Duodenal mucosa (tissue), 2 donors: Measurements from ENCODE around the gene MPP4.

Source experiments
- H3K27ac ChIP-seq: one replicate; pipeline ENCODE4 v1.7.0; 2013; ENCODE audit warnings: low read depth, low read length
- H3K27me3 ChIP-seq, 2 donors: one replicate each; pipeline ENCODE4 v1.7.0; 2013; ENCODE audit warnings: low read length in 2 of 2, control low read depth in 1 of 2; ENCODE audit not compliant: insufficient read depth in 2 of 2, control insufficient read depth in 1 of 2
- H3K36me3 ChIP-seq, 2 donors: one replicate each; pipeline ENCODE4 v1.7.0; 2013; ENCODE audit warnings: low read length in 2 of 2, control low read depth in 1 of 2; ENCODE audit not compliant: insufficient read depth in 2 of 2, control insufficient read depth in 1 of 2
- H3K4me1 ChIP-seq, 2 donors: one replicate each; pipeline ENCODE4 v1.7.0; 2013; ENCODE audit warnings: low read length in 2 of 2, control low read depth in 1 of 2; ENCODE audit not compliant: insufficient read depth in 2 of 2, control insufficient read depth in 1 of 2
- H3K4me3 ChIP-seq, 2 donors: one replicate each; pipeline ENCODE4 v1.7.0; 2013; ENCODE audit warnings: low read length in 2 of 2, low read depth in 1 of 2
- H3K9ac ChIP-seq, 2 donors: one replicate each; pipeline ENCODE4 v1.7.0; 2013; ENCODE audit warnings: low read length in 2 of 2, low read depth in 1 of 2
- H3K9me3 ChIP-seq, 2 donors: one replicate each; pipeline ENCODE4 v1.7.0; 2013; ENCODE audit warnings: low read length in 2 of 2, control low read depth in 1 of 2; ENCODE audit not compliant: control insufficient read depth in 1 of 2

MPP4 gene

GRCh38 chr2:201707753-201708152 is 9.3 kb upstream of the MPP4 start:
- no peak overlapping the region for H3K27ac ChIP-seq
- no peaks in the 10 kb centered on the region for H3K27me3 ChIP-seq
- H3K4me3 ChIP-seq = no peak overlapping the region
- no peaks in the 10 kb centered on the region for H3K9me3 ChIP-seq
- no peaks in the 10 kb centered on the region for H3K4me1 ChIP-seq
- peaks cover 12 to 29% of the 10 kb centered on the region in 2 donors for H3K36me3 ChIP-seq
- no peak overlapping the region for H3K9ac ChIP-seq

- H3K36me3 ChIP-seq = peaks cover 15 to 29% of the 10 kb centered on the region in 2 donors
These were observed 8.7 kb upstream of the MPP4 start for GRCh38 chr2:201707142-201707541.

GRCh38 chr2:201704536-201704935 is 6.1 kb upstream of the MPP4 start:
- H3K27me3 ChIP-seq = no peaks in the 10 kb centered on the region
- peaks cover 19 to 31% of the 10 kb centered on the region in 2 donors for H3K36me3 ChIP-seq
- no peaks in the 10 kb centered on the region for H3K4me1 ChIP-seq
- no peaks in the 10 kb centered on the region for H3K9me3 ChIP-seq
- H3K4me3 ChIP-seq = no peak overlapping the region
- H3K9ac ChIP-seq = no peak overlapping the region
- H3K27ac ChIP-seq = no peak overlapping the region

More at GRCh38 chr2:201707142-201707541, 8.7 kb upstream of the MPP4 start:
- Histone ChIP-seq H3K9ac (no peak overlapping the region), H3K4me1 (no peaks in the 10 kb centered on the region), H3K4me3 (no peak overlapping the region), H3K27ac (no peak overlapping the region), H3K9me3 (no peaks in the 10 kb centered on the region), H3K27me3 (no peaks in the 10 kb centered on the region)

- H3K36me3 ChIP-seq = peaks cover 19 to 31% of the 10 kb centered on the region in 2 donors
- H3K27me3 ChIP-seq = no peaks in the 10 kb centered on the region
- H3K4me3 ChIP-seq = no peak overlapping the region
- no peaks in the 10 kb centered on the region for H3K4me1 ChIP-seq
- H3K9ac ChIP-seq = no peak overlapping the region
- H3K9me3 ChIP-seq = no peaks in the 10 kb centered on the region
- H3K27ac ChIP-seq = no peak overlapping the region
These were observed 3.2 kb upstream of the MPP4 start for GRCh38 chr2:201701646-201702045.

GRCh38 chr2:201699416-201699815 is 972 bp upstream of the MPP4 start:
- Histone ChIP-seq H3K4me3 (no peak overlapping the region), H3K27me3 (no peaks in the 10 kb centered on the region), H3K36me3 (peaks cover 15 to 16% of the 10 kb centered on the region in 2 donors), H3K27ac (no peak overlapping the region), H3K9me3 (no peaks in the 10 kb centered on the region), H3K4me1 (no peaks in the 10 kb centered on the region), H3K9ac (no peak overlapping the region)

GRCh38 chr2:201697899-201698298 is 545 bp downstream of the MPP4 start:
- H3K4me1 ChIP-seq = no peaks in the 10 kb centered on the region
- H3K4me3 ChIP-seq = no peak overlapping the region
- no peaks in the 10 kb centered on the region for H3K27me3 ChIP-seq
- no peak overlapping the region for H3K27ac ChIP-seq
- H3K9ac ChIP-seq = no peak overlapping the region
- no peaks in the 10 kb centered on the region for H3K9me3 ChIP-seq
- peaks cover 10 to 15% of the 10 kb centered on the region in 2 donors for H3K36me3 ChIP-seq

- H3K4me1 ChIP-seq = no peaks in the 10 kb centered on the region
- no peaks in the 10 kb centered on the region for H3K9me3 ChIP-seq
- no peak overlapping the region for H3K27ac ChIP-seq
- H3K9ac ChIP-seq = no peak overlapping the region
- peaks cover 7 to 8% of the 10 kb centered on the region in 2 donors for H3K36me3 ChIP-seq
- no peaks in the 10 kb centered on the region for H3K27me3 ChIP-seq
- no peak overlapping the region for H3K4me3 ChIP-seq
These were observed 2.2 kb downstream of the MPP4 start for GRCh38 chr2:201696151-201696659.

- Histone ChIP-seq H3K36me3 (no peaks in the 10 kb centered on the region), H3K4me3 (no peak overlapping the region), H3K9me3 (no peaks in the 10 kb centered on the region), H3K27me3 (no peaks in the 10 kb centered on the region), H3K4me1 (no peaks in the 10 kb centered on the region), H3K9ac (no peak overlapping the region), H3K27ac (no peak overlapping the region)
These were observed 13.3 kb downstream of the MPP4 start for GRCh38 chr2:201685156-201685555.

GRCh38 chr2:201680743-201681142 is 17.7 kb downstream of the MPP4 start:
- Histone ChIP-seq H3K4me3 (no peak overlapping the region), H3K27ac (no peak overlapping the region), H3K36me3 (no peaks in the 10 kb centered on the region), H3K9me3 (no peaks in the 10 kb centered on the region), H3K27me3 (no peaks in the 10 kb centered on the region), H3K4me1 (no peaks in the 10 kb centered on the region), H3K9ac (no peak overlapping the region)

- no peak overlapping the region for H3K9ac ChIP-seq
- H3K4me1 ChIP-seq = no peaks in the 10 kb centered on the region
- no peak overlapping the region for H3K4me3 ChIP-seq
- H3K27ac ChIP-seq = no peak overlapping the region
- no peaks in the 10 kb centered on the region for H3K36me3 ChIP-seq
- no peaks in the 10 kb centered on the region for H3K27me3 ChIP-seq
- no peaks in the 10 kb centered on the region for H3K9me3 ChIP-seq
These were observed 20.0 kb downstream of the MPP4 start for GRCh38 chr2:201678401-201678800.

GRCh38 chr2:201675454-201675853 is 23.0 kb downstream of the MPP4 start:
- Histone ChIP-seq H3K9ac (no peak overlapping the region), H3K27ac (no peak overlapping the region), H3K4me3 (no peak overlapping the region), H3K36me3 (no peaks in the 10 kb centered on the region), H3K4me1 (no peaks in the 10 kb centered on the region), H3K9me3 (no peaks in the 10 kb centered on the region), H3K27me3 (no peaks in the 10 kb centered on the region)
